HG02623 (cell line): ENCODE measurements around the gene TNFRSF19.

Experiments
- ATAC-seq: cut with Tn5 transposase; IDR thresholded peaks from one replicate; pipeline ENCODE4 v1.9.1; 2021; ENCODE audit warnings: moderate library complexity; ENCODE audit not compliant: unreplicated experiment

Gene TNFRSF19

GRCh38 chr13:23626700-23627099 is 56.5 kb downstream of the TNFRSF19 start:
- no peak for ATAC-seq

GRCh38 chr13:23627410-23627809 is 57.2 kb downstream of the TNFRSF19 start:
- no peak for ATAC-seq

GRCh38 chr13:23628250-23628649 is 58.0 kb downstream of the TNFRSF19 start:
- ATAC-seq: no peak

- no peak for ATAC-seq
These were observed 58.8 kb downstream of the TNFRSF19 start for GRCh38 chr13:23628765-23629565.

- ATAC-seq: no peak
These were observed 59.5 kb downstream of the TNFRSF19 start for GRCh38 chr13:23629566-23630272.

- ATAC-seq: no peak
These were observed 60.3 kb downstream of the TNFRSF19 start for GRCh38 chr13:23630349-23631093.

GRCh38 chr13:23631311-23632047 is 61.3 kb downstream of the TNFRSF19 start:
- no peak for ATAC-seq

GRCh38 chr13:23632048-23632582 is 61.9 kb downstream of the TNFRSF19 start:
- no peak for ATAC-seq

GRCh38 chr13:23632741-23633140 is 62.5 kb downstream of the TNFRSF19 start:
- no peak for ATAC-seq

- no peak for ATAC-seq
These were observed 64.7 kb downstream of the TNFRSF19 start for GRCh38 chr13:23634897-23635296.

GRCh38 chr13:23636360-23636759 is 66.1 kb downstream of the TNFRSF19 start:
- ATAC-seq: no peak

- no peak for ATAC-seq
These were observed 67.6 kb downstream of the TNFRSF19 start for GRCh38 chr13:23637829-23638228.

- ATAC-seq: no peak
These were observed 69.5 kb downstream of the TNFRSF19 start for GRCh38 chr13:23639674-23640073.

- no peak for ATAC-seq
These were observed 71.9 kb downstream of the TNFRSF19 start for GRCh38 chr13:23642110-23642509.

GRCh38 chr13:23643338-23644125 is 73.3 kb downstream of the TNFRSF19 start:
- no peak for ATAC-seq

GRCh38 chr13:23644126-23644419 is 73.9 kb downstream of the TNFRSF19 start:
- no peak for ATAC-seq

GRCh38 chr13:23644527-23645138 is 74.4 kb downstream of the TNFRSF19 start:
- ATAC-seq: no peak

- no peak for ATAC-seq
These were observed 75.6 kb downstream of the TNFRSF19 start for GRCh38 chr13:23645851-23646250.

GRCh38 chr13:23651439-23651838 is 81.2 kb downstream of the TNFRSF19 start:
- no peak for ATAC-seq

GRCh38 chr13:23651887-23652286 is 81.7 kb downstream of the TNFRSF19 start:
- ATAC-seq: no peak
